Adipocyte (in vitro differentiated cells): ENCODE data around the gene TJP2.

ENCODE experiments used
- DNase-seq: peaks from one replicate; pipeline ENCODE4 v3.0.0-alpha.2; 2015; ENCODE audit warnings: low read depth
- H3K27me3 ChIP-seq: replicated peaks from 2 replicates; pipeline ENCODE4 v1.7.0; 2013; ENCODE audit warnings: mild to moderate bottlenecking, low read length, moderate library complexity; ENCODE audit not compliant: control insufficient read depth, insufficient read depth
- H3K36me3 ChIP-seq: 2 replicates; pipeline ENCODE4 v1.7.0; 2013; ENCODE audit warnings: low read length, mild to moderate bottlenecking, moderate library complexity; ENCODE audit not compliant: control insufficient read depth, insufficient read depth, severe bottlenecking
- H3K4me1 ChIP-seq: 2 replicates; pipeline ENCODE4 v1.7.0; 2013; ENCODE audit warnings: mild to moderate bottlenecking, low read length, moderate library complexity; ENCODE audit not compliant: control insufficient read depth, insufficient read depth
- H3K4me3 ChIP-seq: 2 replicates; pipeline ENCODE4 v1.7.0; 2013; ENCODE audit warnings: mild to moderate bottlenecking, low read length, moderate library complexity
- H3K9ac ChIP-seq: 2 replicates; pipeline ENCODE4 v1.7.0; 2013; ENCODE audit warnings: mild to moderate bottlenecking, low read length, moderate library complexity
- H3K9me3 ChIP-seq: 2 replicates; pipeline ENCODE4 v1.7.0; 2013; ENCODE audit warnings: mild to moderate bottlenecking, low read length, moderate library complexity; ENCODE audit not compliant: control insufficient read depth

Gene TJP2

DNA sequence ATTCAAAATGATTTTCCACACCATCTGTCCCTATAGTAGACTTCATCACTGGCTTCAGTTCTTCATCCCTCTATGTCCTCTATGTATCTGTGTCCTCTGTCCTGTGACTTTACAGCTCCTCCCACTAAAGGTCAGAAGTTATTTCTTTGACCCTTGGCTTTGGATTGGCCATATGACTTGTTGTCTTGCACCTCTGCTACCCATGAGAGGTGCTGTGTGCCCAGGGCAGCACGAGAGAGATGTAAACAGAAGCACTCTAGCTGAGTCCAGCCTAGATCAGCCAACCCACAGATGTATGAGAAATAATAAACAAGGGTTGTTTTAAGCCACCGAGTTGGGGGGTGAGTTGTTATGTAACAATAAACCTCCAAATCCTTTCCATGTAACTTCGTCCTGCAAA lies 87.6 kb downstream of the TJP2 start:
- no peak overlapping the region for H3K9ac ChIP-seq
- peaks cover 5% of the 10 kb centered on the region for H3K4me1 ChIP-seq
- no peaks in the 10 kb centered on the region for H3K27me3 ChIP-seq
- no peak overlapping the region for H3K4me3 ChIP-seq
- H3K36me3 ChIP-seq = peaks cover 10% of the 10 kb centered on the region
- no peak for DNase-seq
- H3K9me3 ChIP-seq = no peaks in the 10 kb centered on the region

DNA sequence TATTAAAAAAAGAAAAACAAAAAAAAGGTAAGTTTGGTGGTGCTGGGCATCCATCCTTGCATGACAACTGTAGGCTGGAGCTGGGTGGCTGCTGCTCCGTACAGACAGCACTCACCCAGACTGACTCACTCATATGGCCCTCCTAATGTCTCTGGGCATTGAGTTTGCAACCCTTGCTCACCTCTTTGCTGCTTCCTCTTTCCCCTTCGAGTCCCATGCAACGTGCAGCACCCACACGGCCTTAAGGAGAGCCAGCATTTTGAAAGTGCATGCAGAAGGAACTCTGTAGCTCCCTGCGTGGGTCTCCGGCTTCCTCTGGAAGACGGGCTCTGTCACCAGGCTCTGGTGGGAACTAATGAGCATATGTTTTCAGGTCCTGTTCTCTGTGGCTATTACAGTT lies 90.4 kb downstream of the TJP2 start:
- Histone ChIP-seq H3K9ac (no peak overlapping the region), H3K9me3 (no peaks in the 10 kb centered on the region), H3K27me3 (no peaks in the 10 kb centered on the region), H3K36me3 (no peaks in the 10 kb centered on the region), H3K4me3 (no peak overlapping the region), H3K4me1 (peaks cover 5% of the 10 kb centered on the region)
- no peak for DNase-seq

DNA sequence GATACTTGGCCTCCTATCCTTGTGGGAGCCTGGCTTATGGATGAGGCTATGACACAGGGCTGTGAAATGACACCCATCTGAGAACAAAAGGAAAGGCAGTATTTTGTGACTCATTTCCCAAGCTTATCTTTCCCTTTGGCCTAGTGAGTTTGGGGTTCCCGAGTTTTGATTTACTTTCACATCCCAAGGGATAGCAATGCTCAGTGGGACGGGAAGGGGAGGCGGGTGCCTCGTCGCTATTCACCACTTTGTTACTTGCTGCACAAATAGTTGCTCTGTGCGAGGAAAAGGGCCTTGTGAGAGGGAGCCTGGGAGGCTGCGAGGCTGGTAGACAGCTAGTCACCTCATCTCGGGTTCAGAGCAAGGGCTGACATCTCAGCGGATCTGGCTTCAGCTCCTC lies 91.8 kb downstream of the TJP2 start:
- no peak for DNase-seq
- H3K27me3 ChIP-seq = no peaks in the 10 kb centered on the region
- H3K9ac ChIP-seq = no peak overlapping the region

DNA sequence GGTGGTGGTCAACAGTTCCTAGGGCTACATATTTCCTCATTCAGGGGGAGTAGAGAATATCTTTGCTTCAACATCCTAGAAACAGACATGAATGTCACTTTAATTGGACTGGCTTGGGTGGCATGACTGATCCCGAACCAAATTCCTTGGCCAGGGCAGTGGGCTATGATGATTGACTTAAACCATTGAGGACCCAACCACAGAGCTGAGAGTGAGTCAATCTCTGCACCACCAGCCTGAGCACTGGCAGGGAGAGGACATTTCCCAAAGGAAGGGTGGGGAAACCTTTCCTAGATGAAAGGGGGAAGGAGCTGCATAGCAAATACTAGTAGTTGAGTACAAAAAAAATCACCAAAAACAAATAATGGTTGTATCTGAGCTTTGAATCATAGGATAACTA lies 98.1 kb downstream of the TJP2 start:
- Histone ChIP-seq H3K27me3 (no peaks in the 10 kb centered on the region), H3K9ac (no peak overlapping the region), H3K9me3 (peaks cover 9% of the 10 kb centered on the region), H3K4me1 (peaks cover 7% of the 10 kb centered on the region), H3K36me3 (no peaks in the 10 kb centered on the region), H3K4me3 (no peak overlapping the region)
- DNase-seq = no peak

More for the DNA sequence above, 91.8 kb downstream of the TJP2 start:
- no peaks in the 10 kb centered on the region for H3K9me3 ChIP-seq
- no peaks in the 10 kb centered on the region for H3K36me3 ChIP-seq
- H3K4me3 ChIP-seq = no peak overlapping the region
- H3K4me1 ChIP-seq = peaks cover 5% of the 10 kb centered on the region

DNA sequence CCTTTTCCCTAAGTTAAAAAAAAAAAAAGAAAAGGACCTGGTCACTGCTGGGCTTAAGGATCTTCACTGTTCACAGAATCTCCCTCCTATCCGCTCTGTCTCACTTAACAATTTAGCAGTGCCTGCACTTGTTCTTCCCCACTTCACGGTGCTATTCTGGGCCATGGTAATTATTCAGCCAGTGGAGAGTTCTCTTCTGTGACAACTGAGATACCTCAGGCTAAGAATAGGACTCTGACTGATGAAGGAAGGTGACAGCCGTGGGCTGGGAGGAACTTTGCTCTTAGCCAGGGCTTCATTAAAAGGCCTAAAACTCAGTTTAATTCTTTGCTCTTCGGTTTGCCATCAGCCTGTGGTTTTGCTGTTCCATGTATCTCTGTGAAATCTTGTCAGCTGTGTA lies 99.1 kb downstream of the TJP2 start:
- H3K4me1 ChIP-seq = peaks cover 7% of the 10 kb centered on the region
- H3K9me3 ChIP-seq = peaks cover 9% of the 10 kb centered on the region
- H3K27me3 ChIP-seq = no peaks in the 10 kb centered on the region
- no peak for DNase-seq
- H3K9ac ChIP-seq = no peak overlapping the region
- H3K4me3 ChIP-seq = no peak overlapping the region
- H3K36me3 ChIP-seq = no peaks in the 10 kb centered on the region

DNA sequence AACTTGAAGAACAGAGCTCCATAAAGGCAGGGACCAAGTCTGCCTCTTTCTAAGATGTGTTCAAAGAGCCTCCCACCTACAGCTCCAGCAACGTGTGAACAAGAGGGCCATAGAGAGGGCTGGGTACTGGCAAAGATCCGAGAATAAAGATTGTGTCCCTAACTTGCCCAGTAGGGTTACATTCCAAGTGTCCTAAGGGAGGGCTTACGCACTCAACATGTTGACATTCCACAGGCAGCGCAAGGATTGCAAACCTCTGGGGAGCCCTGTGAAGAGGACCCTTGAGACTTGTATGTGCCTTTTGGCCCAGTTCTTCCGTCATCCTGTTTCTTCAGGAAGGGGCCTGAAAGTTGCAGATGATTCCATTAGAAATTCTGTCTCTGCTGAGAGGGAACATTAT lies 102.7 kb downstream of the TJP2 start:
- no peak overlapping the region for H3K9ac ChIP-seq
- H3K4me3 ChIP-seq = no peak overlapping the region
- H3K27me3 ChIP-seq = no peaks in the 10 kb centered on the region
- H3K4me1 ChIP-seq = peaks cover 7% of the 10 kb centered on the region
- no peak for DNase-seq
- H3K9me3 ChIP-seq = peaks cover 9% of the 10 kb centered on the region
- H3K36me3 ChIP-seq = no peaks in the 10 kb centered on the region

DNA sequence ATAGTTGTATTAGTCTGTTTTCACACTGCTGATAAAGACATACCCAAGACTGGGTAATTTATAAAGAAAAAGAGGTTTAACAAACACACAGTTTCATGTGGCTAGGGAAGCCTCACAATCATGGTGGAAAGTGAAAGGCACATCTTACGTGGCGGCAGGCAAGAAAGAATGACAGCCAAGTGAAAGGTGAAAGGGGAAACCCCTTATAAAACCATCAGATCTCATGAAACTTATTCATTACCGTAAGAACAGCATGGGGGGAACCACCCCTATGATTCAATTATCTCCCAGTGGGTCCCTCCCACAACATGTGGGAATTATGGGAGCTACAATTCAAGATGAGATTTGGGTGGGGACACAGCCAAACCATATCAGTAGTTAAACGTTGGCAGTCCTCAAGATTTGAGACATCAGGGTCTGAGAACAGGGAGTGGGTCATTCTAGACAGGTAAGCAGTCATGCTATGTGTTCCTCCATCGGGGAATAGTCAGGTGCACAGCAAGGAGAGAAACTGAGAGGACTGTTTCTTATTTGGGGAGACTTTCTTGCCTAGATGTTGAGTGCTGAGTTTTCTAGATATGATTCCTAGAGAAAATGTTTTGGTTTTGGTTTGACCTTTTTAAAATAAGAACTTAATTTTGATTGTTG lies 105.1 kb downstream of the TJP2 start:
- H3K9ac ChIP-seq = no peak overlapping the region
- peaks cover 2% of the 10 kb centered on the region for H3K27me3 ChIP-seq
- H3K4me3 ChIP-seq = no peak overlapping the region
- peaks cover 6% of the 10 kb centered on the region for H3K9me3 ChIP-seq
- peaks cover 7% of the 10 kb centered on the region for H3K4me1 ChIP-seq
- DNase-seq = no peak
- no peaks in the 10 kb centered on the region for H3K36me3 ChIP-seq

DNA sequence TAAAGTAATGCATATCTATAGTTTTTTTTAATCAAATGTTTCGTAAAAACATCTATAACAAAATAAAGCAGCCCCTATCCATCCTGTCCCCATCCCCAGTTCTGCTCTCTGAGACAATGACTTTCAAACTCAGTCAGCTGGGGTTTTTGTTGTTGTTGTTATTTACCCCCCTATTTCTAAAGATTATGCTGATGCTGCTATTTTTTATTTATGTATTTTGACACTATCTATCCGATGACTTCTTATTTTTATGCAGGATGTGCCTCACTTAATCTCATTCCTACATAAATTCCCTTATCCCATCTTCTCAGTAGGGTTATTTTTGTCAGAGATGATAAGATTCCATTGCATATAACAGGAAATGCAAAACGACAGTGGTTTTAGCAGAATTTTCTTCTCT lies 105.7 kb downstream of the TJP2 start:
- Histone ChIP-seq H3K4me1 (peaks cover 7% of the 10 kb centered on the region), H3K4me3 (no peak overlapping the region), H3K27me3 (peaks cover 2% of the 10 kb centered on the region), H3K36me3 (no peaks in the 10 kb centered on the region), H3K9ac (no peak overlapping the region), H3K9me3 (peaks cover 3% of the 10 kb centered on the region)
- no peak for DNase-seq

DNA sequence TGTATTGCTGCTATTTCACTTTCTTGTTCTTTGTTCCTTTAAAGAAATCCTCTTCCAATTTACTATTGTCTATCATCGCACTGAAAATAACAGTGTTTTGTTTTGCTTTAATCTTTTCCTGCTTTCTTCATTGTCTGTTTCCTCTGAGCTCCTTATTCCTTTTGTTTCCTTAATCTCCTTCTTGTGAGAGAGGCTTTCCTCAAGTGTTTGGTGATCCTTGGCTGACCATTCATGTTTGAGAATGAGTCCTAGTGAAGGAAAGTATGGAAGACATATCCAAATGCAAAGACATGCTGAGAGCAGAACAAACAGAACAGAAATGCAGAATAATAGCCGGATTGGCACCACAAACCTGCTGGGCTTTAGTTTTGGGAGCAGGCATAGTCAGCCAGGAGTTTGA lies 108.9 kb downstream of the TJP2 start:
- peaks cover 7% of the 10 kb centered on the region for H3K9me3 ChIP-seq
- H3K4me1 ChIP-seq = no peaks in the 10 kb centered on the region
- no peaks in the 10 kb centered on the region for H3K36me3 ChIP-seq
- H3K9ac ChIP-seq = no peak overlapping the region
- H3K27me3 ChIP-seq = peaks cover 2% of the 10 kb centered on the region
- no peak overlapping the region for H3K4me3 ChIP-seq
- no peak for DNase-seq

DNA sequence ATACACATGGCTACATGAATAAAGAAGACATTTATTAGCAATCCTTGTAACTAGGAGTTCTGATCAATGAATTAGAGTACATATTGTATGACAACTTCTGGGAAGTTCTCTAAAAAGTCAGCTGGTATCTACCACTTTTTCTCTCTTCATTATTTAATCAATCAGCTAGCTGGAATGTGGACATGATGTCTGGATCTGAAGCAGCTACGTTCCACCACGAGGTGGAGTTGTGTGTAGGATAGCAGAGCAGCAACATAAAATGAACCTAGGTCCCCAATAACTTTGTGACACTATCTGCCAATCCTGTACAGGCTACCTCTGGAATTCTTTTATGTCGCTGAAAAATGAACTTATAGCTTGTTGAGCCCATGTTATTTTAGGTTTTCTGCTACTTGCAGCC lies 118.0 kb downstream of the TJP2 start:
- Histone ChIP-seq H3K9ac (no peak overlapping the region), H3K27me3 (peaks cover 5% of the 10 kb centered on the region), H3K4me3 (no peak overlapping the region), H3K4me1 (no peaks in the 10 kb centered on the region), H3K36me3 (no peaks in the 10 kb centered on the region), H3K9me3 (no peaks in the 10 kb centered on the region)
- DNase-seq = no peak

DNA sequence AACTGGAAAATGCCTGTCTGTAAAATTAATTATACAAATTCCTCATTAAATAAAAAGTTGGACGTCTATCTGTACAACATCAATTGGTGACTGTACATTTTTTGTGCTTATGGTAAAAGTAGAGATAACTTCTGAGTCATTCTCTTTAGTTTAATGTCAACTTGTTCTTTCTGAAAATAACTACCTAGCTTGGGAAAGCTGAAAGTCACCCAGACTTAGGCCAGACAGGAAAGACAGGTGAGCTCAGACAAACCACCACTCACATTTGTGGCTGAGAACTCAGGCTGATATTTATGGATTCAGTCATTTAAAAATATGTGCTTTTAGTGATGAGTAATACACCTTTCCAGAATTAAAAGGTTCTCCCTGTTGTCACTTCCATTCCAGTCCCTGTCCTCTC lies 119.1 kb downstream of the TJP2 start:
- no peak for DNase-seq

DNA sequence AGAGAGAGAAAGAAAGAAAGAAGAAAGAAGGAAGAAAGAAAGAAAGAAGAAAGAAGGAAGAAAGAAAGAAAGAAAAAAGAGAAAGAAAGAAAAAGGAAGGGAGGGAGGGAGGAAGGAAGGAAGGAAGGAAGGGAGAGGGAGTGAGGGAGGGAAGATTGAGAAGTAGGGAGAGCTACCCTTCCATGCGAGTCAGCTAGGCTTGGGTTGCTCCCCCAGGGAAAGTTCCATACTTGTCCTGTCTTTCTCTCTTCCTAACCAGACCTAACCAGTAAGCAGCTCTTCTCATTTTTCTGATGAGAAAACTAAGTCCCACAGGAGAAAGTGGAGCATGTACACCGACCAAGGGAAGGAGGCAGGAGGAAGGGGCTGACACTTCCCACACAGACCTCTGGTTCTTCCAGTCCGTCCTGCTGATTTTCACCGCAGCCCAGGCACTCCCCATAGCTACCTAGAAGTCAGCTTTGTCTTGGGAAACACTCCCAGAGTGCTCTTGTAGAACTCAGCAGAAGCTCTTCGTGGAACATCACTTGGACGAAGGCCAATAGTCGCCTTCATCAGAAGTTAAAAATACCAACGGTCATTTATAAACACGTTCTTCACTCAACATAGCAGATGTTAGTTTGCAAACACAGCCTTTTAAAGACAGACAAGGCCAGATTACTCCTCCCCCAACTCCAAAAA lies 121.9 kb downstream of the TJP2 start:
- DNase-seq = no peak
- Histone ChIP-seq H3K27me3 (peaks cover 5% of the 10 kb centered on the region), H3K4me3 (no peak overlapping the region), H3K4me1 (no peaks in the 10 kb centered on the region), H3K9me3 (no peaks in the 10 kb centered on the region), H3K9ac (no peak overlapping the region), H3K36me3 (no peaks in the 10 kb centered on the region)

More for the DNA sequence above, 119.1 kb downstream of the TJP2 start:
- peaks cover 5% of the 10 kb centered on the region for H3K27me3 ChIP-seq
- H3K4me1 ChIP-seq = no peaks in the 10 kb centered on the region
- no peak overlapping the region for H3K9ac ChIP-seq
- H3K9me3 ChIP-seq = no peaks in the 10 kb centered on the region
- H3K4me3 ChIP-seq = no peak overlapping the region
- no peaks in the 10 kb centered on the region for H3K36me3 ChIP-seq
